Testis (tissue), 3 donors: Measurements from ENCODE around the gene RUNX1. TPM values are rescaled to one million over a fixed set of nuclear protein-coding genes. Genes with fewer than 3 reads are reported as not detected.

Experiments used
- DNase-seq: peaks from one replicate; pipeline ENCODE4 v3.0.0-alpha.2; 2019
- H3K27ac ChIP-seq, 2 donors: fragments of 200-600 bp; sonication (generic); one replicate each; pipeline ENCODE4 v1.5.1; 2019
- H3K27me3 ChIP-seq: fragments of 200-600 bp; sonication (generic); one replicate; pipeline ENCODE4 v1.5.1; 2019
- H3K36me3 ChIP-seq: fragments of 200-600 bp; sonication (generic); one replicate; pipeline ENCODE4 v1.5.1; 2017; ENCODE audit warnings: low read depth; ENCODE audit errors: missing control alignments
- H3K4me1 ChIP-seq: fragments of 200-600 bp; sonication (generic); one replicate; pipeline ENCODE4 v1.5.1; 2019
- H3K4me3 ChIP-seq, 2 donors: fragments of 200-600 bp; sonication (generic); one replicate each; pipeline ENCODE4 v1.5.1; 2017 to 2019
- H3K9me3 ChIP-seq: fragments of 200-600 bp; sonication (generic); one replicate; pipeline ENCODE4 v1.5.1; 2017
- POLR2A ChIP-seq: fragments of 450-650 bp; IDR thresholded peaks from one replicate; pipeline ENCODE4 v1.6.1; 2017; ENCODE audit warnings: antibody characterized with exemption, mild to moderate bottlenecking, moderate library complexity
- WGBS, 2 donors: methylation state at CpG; one replicate each; pipeline ENCODE4 v1.1.5; 2018; 5-methylcytosine and 5-hydroxymethylcytosine counted together
- intact Hi-C: fragments of 100-400 bp; cut with DNase I; formaldehyde crosslinking; loops from one replicate; pipeline ENCODE4 v1.15.1; 2023; ENCODE audit warnings: low total_unique reads
- polyA plus RNA-seq: library from polyadenylated mRNA; stranded (reverse); fragments of 350-450 nt; fragmentation: Illumina TruSeq; extraction: RNeasy Lipid Tissue Mini Kit (QIAGEN cat#74804); gene quantifications from one replicate; pipeline ENCODE4 v1.2.3, GENCODE V29; 2014; ENCODE audit warnings: low read depth, low replicate concordance; ENCODE audit not compliant: insufficient read depth
- total RNA-seq, 2 donors: library from RNA; depleted of rRNA; stranded (reverse); fragments of >200 nt; gene quantifications; one replicate each; pipeline ENCODE4 v1.2.3, GENCODE V29; 2016
- TF ChIP-seq, protein P1 (sequence below), 3 experiments: fragments of 450-650 bp in 2 of 3; fragments of 200-600 bp in 1 of 3; sonication (generic) in 1 of 3; IDR thresholded peaks; one replicate each; pipeline ENCODE4 v1.5.1; 2016 to 2019; ENCODE audit warnings: antibody characterized with exemption in 3 of 3, mild to moderate bottlenecking in 2 of 3, moderate library complexity in 1 of 3

The RUNX1 gene
- total and polyA plus RNA-seq, 3 donors from 2014 or later: 11.1 to 28.7 (median 24.3) TPM

DNA sequence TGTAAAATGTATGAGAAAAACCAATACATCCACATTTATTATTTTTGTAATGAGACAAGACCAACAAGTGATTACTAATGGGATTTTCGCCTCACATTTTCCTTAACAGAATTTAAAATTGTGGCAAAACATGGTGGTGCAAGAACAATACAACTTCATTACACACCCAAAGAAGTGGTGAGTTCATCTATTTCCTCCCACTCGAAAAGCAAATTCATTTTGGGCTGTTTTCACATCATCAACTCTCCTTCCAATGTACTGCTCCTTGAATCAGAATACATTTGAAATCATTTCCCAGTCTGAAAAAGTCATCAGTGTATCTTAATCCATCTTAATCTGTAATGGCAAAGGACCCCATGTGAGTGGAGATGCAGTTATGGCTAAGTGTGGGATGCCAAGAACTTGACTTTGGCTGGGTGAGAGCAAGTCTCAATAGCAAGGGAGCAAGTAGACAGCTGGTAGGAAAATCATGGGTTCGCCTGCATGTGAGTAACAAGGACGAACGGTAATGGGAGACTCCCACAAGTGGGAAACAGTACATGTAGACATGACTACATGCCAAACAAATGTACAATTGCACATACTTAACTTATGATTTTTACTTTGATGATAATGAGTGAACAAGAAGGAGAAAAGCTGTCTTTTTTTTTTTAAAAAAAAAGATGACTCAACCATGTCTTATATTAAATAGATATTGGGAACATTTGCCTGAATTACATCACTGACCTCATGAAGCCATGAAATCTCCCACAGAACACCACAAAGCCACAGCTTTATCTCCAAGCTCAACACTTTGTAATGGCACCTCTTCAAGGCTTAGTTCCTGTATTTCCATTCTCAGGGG lies 46.0 kb downstream of the RUNX1 start:
- TF ChIP-seq, protein P1, sequence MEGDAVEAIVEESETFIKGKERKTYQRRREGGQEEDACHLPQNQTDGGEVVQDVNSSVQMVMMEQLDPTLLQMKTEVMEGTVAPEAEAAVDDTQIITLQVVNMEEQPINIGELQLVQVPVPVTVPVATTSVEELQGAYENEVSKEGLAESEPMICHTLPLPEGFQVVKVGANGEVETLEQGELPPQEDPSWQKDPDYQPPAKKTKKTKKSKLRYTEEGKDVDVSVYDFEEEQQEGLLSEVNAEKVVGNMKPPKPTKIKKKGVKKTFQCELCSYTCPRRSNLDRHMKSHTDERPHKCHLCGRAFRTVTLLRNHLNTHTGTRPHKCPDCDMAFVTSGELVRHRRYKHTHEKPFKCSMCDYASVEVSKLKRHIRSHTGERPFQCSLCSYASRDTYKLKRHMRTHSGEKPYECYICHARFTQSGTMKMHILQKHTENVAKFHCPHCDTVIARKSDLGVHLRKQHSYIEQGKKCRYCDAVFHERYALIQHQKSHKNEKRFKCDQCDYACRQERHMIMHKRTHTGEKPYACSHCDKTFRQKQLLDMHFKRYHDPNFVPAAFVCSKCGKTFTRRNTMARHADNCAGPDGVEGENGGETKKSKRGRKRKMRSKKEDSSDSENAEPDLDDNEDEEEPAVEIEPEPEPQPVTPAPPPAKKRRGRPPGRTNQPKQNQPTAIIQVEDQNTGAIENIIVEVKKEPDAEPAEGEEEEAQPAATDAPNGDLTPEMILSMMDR (IDR thresholded peaks at IDR 0.05): no peak
- no peak for TF ChIP-seq POLR2A
- Histone ChIP-seq H3K27ac (no peak overlapping the region), H3K36me3 (no peaks in the 10 kb centered on the region), H3K27me3 (no peaks in the 10 kb centered on the region), H3K4me1 (peaks cover 10% of the 10 kb centered on the region), H3K4me3 (no peak overlapping the region), H3K9me3 (no peaks in the 10 kb centered on the region)
- DNase-seq: no peak
- intact Hi-C loops: no loop called here
- WGBS, 2 donors: 89 to 92% methylated on average over 5 of the region's 5 CpGs

DNA sequence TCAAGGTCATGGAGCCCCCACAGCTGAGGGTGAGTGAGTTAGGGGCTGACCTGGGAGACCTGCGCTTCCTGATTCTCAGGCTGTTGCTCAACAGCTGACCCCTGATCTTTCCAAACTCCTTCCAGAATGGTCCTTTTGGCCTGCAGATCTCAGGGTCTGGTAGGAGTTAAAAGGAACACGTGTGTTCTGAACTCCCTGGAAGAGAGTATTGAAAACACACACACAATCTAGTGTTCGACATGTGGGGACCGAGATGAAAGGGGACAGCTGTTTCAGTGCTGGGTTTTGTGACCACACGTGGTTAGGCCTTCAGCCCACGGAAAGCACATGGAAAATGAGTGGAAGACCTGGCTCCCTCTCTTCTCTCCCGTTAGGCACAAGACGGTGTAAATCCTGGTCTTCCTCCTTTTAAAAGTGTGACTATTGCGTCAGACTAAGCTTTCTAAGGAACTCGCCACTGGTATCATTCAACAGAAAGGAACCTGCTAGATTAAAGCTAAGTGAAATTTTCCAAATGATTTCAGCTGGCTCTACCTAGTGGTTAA lies 49.6 kb downstream of the RUNX1 start:
- no peak for DNase-seq
- WGBS, 2 donors: 68 to 70% methylated on average over 10 of the region's 10 CpGs

DNA sequence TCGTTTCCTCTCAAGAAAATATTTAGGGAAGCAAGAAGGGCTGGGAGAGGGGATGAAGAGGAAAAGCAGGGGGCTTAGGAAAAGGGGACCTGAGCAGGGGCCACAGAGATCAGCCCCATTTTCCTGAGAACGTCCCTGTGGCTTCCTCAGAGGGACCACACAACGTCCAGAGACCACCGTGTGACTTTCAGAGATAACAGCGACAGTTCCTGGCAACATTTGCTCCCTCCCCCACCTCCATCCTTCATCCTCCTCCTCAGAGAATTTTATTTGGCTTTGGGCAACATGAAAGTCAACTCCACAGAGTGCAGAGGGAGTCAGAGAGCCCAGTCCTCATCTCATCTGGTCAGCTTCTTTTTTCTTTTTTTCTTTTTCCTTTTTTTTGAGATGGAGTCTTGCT lies 50.9 kb downstream of the RUNX1 start:
- TF ChIP-seq, protein P1 (IDR thresholded peaks at IDR 0.05): no peak
- TF ChIP-seq POLR2A: no peak
- Histone ChIP-seq H3K36me3 (no peaks in the 10 kb centered on the region), H3K9me3 (no peaks in the 10 kb centered on the region), H3K27me3 (no peaks in the 10 kb centered on the region), H3K4me3 (no peak overlapping the region), H3K4me1 (peaks cover 10% of the 10 kb centered on the region), H3K27ac (no peak overlapping the region)
- intact Hi-C loops: no loop called here
- WGBS, 2 donors: 55 to 57% methylated on average over 5 of the region's 5 CpGs
- DNase-seq: no peak

More for the DNA sequence above, 49.6 kb downstream of the RUNX1 start:
- Histone ChIP-seq H3K27me3 (no peaks in the 10 kb centered on the region), H3K36me3 (no peaks in the 10 kb centered on the region), H3K4me1 (peaks cover 10% of the 10 kb centered on the region), H3K4me3 (no peak overlapping the region), H3K9me3 (no peaks in the 10 kb centered on the region), H3K27ac (peak overlapping the region in 1 of 2 donors; percentile 42)
- no peak for TF ChIP-seq POLR2A
- TF ChIP-seq, protein P1 (IDR thresholded peaks at IDR 0.05): no peak
- intact Hi-C loops: no loop called here

DNA sequence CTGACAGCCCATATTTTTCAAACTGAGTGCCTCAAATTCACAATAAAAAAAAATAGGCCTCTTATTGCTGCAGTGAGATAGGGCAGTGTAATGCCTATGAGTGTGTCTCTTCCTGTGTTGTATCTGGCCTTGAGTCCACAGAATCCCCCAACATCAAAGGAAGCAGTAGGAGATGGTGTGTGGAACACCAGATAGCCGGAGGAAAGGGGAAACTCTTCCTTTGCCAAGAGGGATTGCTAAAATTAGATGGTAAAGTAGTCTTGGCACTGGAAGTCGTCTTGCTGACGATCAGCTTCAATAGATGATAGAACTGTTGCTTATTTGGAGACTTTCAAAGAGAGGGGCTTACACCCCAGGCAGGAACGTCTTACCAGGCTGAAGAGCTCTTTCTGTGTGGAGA lies 51.8 kb downstream of the RUNX1 start:
- no peak for TF ChIP-seq POLR2A
- TF ChIP-seq, protein P1 (IDR thresholded peaks at IDR 0.05): no peak
- Histone ChIP-seq H3K9me3 (no peaks in the 10 kb centered on the region), H3K27ac (no peak overlapping the region), H3K4me1 (peaks cover 10% of the 10 kb centered on the region), H3K27me3 (no peaks in the 10 kb centered on the region), H3K36me3 (no peaks in the 10 kb centered on the region), H3K4me3 (no peak overlapping the region)
- no peak for DNase-seq
- 29 to 47% methylated on average over 4 of the region's 4 CpGs for WGBS, 2 donors
- intact Hi-C loops: no loop called here
